HFF-Myc (cell line): Measurements from ENCODE around the gene CDH16.

ENCODE experiments used
- DNase-seq: peaks from one replicate; pipeline ENCODE4 v3.0.0-alpha.2; 2011; ENCODE audit warnings: low read depth; ENCODE audit errors: extremely low read depth
- H3K4me3 ChIP-seq: replicated peaks from 2 replicates; pipeline ENCODE4 v1.5.1; 2011; ENCODE audit warnings: low read depth, mild to moderate bottlenecking, control low read depth, low read length
- CTCF ChIP-seq: IDR thresholded peaks from 2 replicates; pipeline ENCODE4 v1.5.1; 2012; ENCODE audit warnings: mild to moderate bottlenecking, low read depth, low read length, control low read depth; ENCODE audit errors: missing control alignments

CDH16 gene

GRCh38 chr16:66918803-66919568 lies at the start of gene CDH16:
Gene CDH16 (minus strand): TSS chr16:66918885. CDS start chr16:66918065, 820 bp downstream.
- no peak for TF ChIP-seq CTCF
- no peak for DNase-seq
- H3K4me3 ChIP-seq: no peak within 1 kb of the TSS

- no peak for DNase-seq
- H3K4me3 ChIP-seq: no peak overlapping the region
- TF ChIP-seq CTCF: no peak
Observed at GRCh38 chr16:66964049-66964448, 45.4 kb upstream of the CDH16 start.

GRCh38 chr16:66961914-66962313 lies 43.2 kb upstream of the CDH16 start:
- no peak overlapping the region for H3K4me3 ChIP-seq
- no peak for DNase-seq

GRCh38 chr16:66961065-66961744 lies 42.5 kb upstream of the CDH16 start, which contains the start of gene CES3:
Gene CES3 (plus strand): TSS chr16:66961266. CDS start chr16:66961308, 42 bp downstream.
- peak; percentile 91 for TF ChIP-seq CTCF
- DNase-seq: peak; percentile 29
- H3K4me3 ChIP-seq: no peak within 1 kb of the TSS

More at GRCh38 chr16:66961914-66962313, 43.2 kb upstream of the CDH16 start:
- TF ChIP-seq CTCF: no peak

GRCh38 chr16:66960270-66960669 lies 41.6 kb upstream of the CDH16 start:
- no peak for TF ChIP-seq CTCF
- H3K4me3 ChIP-seq: no peak overlapping the region
- DNase-seq: no peak

GRCh38 chr16:66959704-66960161 lies 41.0 kb upstream of the CDH16 start:
- no peak for DNase-seq
- TF ChIP-seq CTCF: no peak
- no peak overlapping the region for H3K4me3 ChIP-seq
